ENCODE data around the gene HAUS3.
"Not testable (repeated sequence)": the region's sequence is repeated elsewhere in the genome, so short reads cannot be mapped to it uniquely, and the experiment has no call there.

HAUS3 gene

DNA sequence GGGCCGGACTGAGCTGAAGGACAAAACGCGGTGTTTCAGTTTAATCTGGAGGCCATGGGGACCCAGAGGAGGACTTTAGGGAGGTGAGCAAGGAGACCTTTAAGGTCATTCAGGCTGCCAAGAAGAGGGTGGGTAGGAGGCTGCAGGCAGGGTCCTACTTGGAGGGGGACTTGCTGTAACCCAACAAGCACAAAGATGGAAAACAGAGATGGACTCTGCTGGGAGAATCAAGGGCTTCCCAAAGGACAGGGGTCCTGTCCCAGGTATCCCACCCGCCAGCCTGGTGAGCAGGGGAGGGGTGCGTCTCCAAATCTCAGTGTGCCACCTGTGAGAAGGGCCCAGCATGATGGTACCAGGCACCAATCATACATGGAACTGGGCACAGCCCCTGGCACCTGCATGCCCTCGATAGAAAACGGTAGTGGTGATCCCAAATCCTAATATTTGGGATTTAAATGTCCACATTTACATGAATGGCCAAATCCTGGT lies 3.9 kb upstream of the HAUS3 start:
- Histone ChIP-seq H3K36me3 (ENCODE audit: control insufficient read depth, insufficient read depth, low read length) (peaks cover 6% of the 10 kb centered on the region), H3K9me3 (ENCODE audit: control insufficient read depth, insufficient read depth, low read length) (no peaks in the 10 kb centered on the region), H3K27me3 (ENCODE audit: control insufficient read depth, insufficient read depth, low read length) (no peaks in the 10 kb centered on the region), H3K4me3 (ENCODE audit: low read depth, low read length) (no peak overlapping the region), H3K9ac (ENCODE audit: low read depth, low read length) (no peak overlapping the region), H3K4me1 (ENCODE audit: control insufficient read depth, insufficient read depth, low read length) (peaks cover under 1% of the 10 kb centered on the region)

GRCh38 chr4:2245057-2245786 lies 3.3 kb upstream of the HAUS3 start:
- no peak overlapping the region for H3K9ac ChIP-seq (ENCODE audit: low read depth, low read length)
- peaks cover 1% of the 10 kb centered on the region for H3K36me3 ChIP-seq (ENCODE audit: control insufficient read depth, insufficient read depth, low read length)
- no peaks in the 10 kb centered on the region for H3K27me3 ChIP-seq (ENCODE audit: control insufficient read depth, insufficient read depth, low read length)
- no peak overlapping the region for H3K4me3 ChIP-seq (ENCODE audit: low read depth, low read length)
- H3K9me3 ChIP-seq (ENCODE audit: control insufficient read depth, insufficient read depth, low read length), result no peaks in the 10 kb centered on the region
- peaks cover 6% of the 10 kb centered on the region for H3K4me1 ChIP-seq (ENCODE audit: control insufficient read depth, insufficient read depth, low read length)

- Histone ChIP-seq H3K4me1 (ENCODE audit: control insufficient read depth, insufficient read depth, low read length) (peaks cover 6% of the 10 kb centered on the region), H3K9me3 (ENCODE audit: control insufficient read depth, insufficient read depth, low read length) (no peaks in the 10 kb centered on the region)
These were observed 1.9 kb upstream of the HAUS3 start for GRCh38 chr4:2243681-2244380.

GRCh38 chr4:2241003-2241402 lies 918 bp downstream of the HAUS3 start:
- H3K36me3 ChIP-seq (ENCODE audit: control insufficient read depth, insufficient read depth, low read length), result no peaks in the 10 kb centered on the region
- H3K4me1 ChIP-seq (ENCODE audit: control insufficient read depth, insufficient read depth, low read length), result peaks cover 6% of the 10 kb centered on the region
- H3K9me3 ChIP-seq (ENCODE audit: control insufficient read depth, insufficient read depth, low read length), result no peaks in the 10 kb centered on the region
- no peaks in the 10 kb centered on the region for H3K27me3 ChIP-seq (ENCODE audit: control insufficient read depth, insufficient read depth, low read length)
- H3K9ac ChIP-seq (ENCODE audit: low read depth, low read length), result peak overlapping the region; percentile 39
- peak overlapping the region; percentile 89 for H3K4me3 ChIP-seq (ENCODE audit: low read depth, low read length)

More at GRCh38 chr4:2243681-2244380, 1.9 kb upstream of the HAUS3 start:
- Histone ChIP-seq H3K4me3 (ENCODE audit: low read depth, low read length) (no peak overlapping the region), H3K9ac (ENCODE audit: low read depth, low read length) (no peak overlapping the region), H3K36me3 (ENCODE audit: control insufficient read depth, insufficient read depth, low read length) (no peaks in the 10 kb centered on the region), H3K27me3 (ENCODE audit: control insufficient read depth, insufficient read depth, low read length) (no peaks in the 10 kb centered on the region)

GRCh38 chr4:2236944-2237666 lies 4.8 kb downstream of the HAUS3 start:
- peaks cover 6% of the 10 kb centered on the region for H3K4me1 ChIP-seq (ENCODE audit: control insufficient read depth, insufficient read depth, low read length)
- H3K9me3 ChIP-seq (ENCODE audit: control insufficient read depth, insufficient read depth, low read length), result no peaks in the 10 kb centered on the region
- no peak overlapping the region for H3K4me3 ChIP-seq (ENCODE audit: low read depth, low read length)
- H3K27me3 ChIP-seq (ENCODE audit: control insufficient read depth, insufficient read depth, low read length), result no peaks in the 10 kb centered on the region
- H3K9ac ChIP-seq (ENCODE audit: low read depth, low read length), result no peak overlapping the region
- H3K36me3 ChIP-seq (ENCODE audit: control insufficient read depth, insufficient read depth, low read length), result no peaks in the 10 kb centered on the region

- H3K4me1 ChIP-seq (ENCODE audit: control insufficient read depth, insufficient read depth, low read length), result no peaks in the 10 kb centered on the region
- H3K9me3 ChIP-seq (ENCODE audit: control insufficient read depth, insufficient read depth, low read length), result no peaks in the 10 kb centered on the region
- no peaks in the 10 kb centered on the region for H3K27me3 ChIP-seq (ENCODE audit: control insufficient read depth, insufficient read depth, low read length)
- no peak overlapping the region for H3K4me3 ChIP-seq (ENCODE audit: low read depth, low read length)
- H3K9ac ChIP-seq (ENCODE audit: low read depth, low read length), result no peak overlapping the region
- peaks cover 3% of the 10 kb centered on the region for H3K36me3 ChIP-seq (ENCODE audit: control insufficient read depth, insufficient read depth, low read length)
These were observed 10.8 kb downstream of the HAUS3 start for GRCh38 chr4:2231082-2231481.

DNA sequence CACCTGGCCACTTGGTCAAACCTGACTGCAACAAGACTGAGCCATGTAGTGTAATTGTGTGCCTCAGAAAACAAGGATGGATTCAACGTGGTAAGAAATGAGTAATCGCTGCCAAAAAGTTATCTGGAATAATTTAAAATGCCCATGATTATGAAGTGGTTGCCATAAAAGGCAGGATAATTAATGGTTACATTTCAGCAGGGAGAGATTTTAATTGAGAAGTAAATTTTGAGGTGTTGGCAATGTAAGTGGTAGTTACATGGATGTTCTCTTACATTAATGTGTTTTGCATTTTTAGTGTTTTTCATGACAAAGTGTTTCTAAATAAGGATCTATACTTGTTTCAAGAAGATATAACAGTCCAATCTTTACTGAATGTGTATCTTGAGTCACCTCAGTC lies 15.7 kb downstream of the HAUS3 start:
- Histone ChIP-seq H3K4me3 (ENCODE audit: low read depth, low read length) (no peak overlapping the region), H3K4me1 (ENCODE audit: control insufficient read depth, insufficient read depth, low read length) (peaks cover 17% of the 10 kb centered on the region), H3K36me3 (ENCODE audit: control insufficient read depth, insufficient read depth, low read length) (peaks cover 3% of the 10 kb centered on the region), H3K27me3 (ENCODE audit: control insufficient read depth, insufficient read depth, low read length) (no peaks in the 10 kb centered on the region), H3K9ac (ENCODE audit: low read depth, low read length) (no peak overlapping the region), H3K9me3 (ENCODE audit: control insufficient read depth, insufficient read depth, low read length) (no peaks in the 10 kb centered on the region)

DNA sequence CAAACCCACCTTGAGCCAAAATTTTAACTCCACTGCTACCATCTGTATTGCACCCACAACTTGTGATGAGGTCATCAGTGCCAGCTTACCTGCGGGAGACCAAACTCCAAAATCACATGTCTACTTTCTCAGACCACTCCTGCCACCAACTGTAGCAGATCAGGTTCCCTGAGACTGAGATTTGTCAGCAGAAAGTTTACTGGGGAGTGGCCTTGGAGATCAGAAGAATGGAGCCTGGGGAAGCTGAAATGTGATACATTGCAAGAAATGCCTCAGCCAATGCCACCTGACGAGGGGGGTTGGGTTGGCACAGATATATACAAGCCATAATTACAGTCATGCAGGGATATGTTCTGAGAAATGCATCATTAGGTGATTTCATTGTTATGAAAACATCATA lies 19.1 kb downstream of the HAUS3 start:
- H3K9ac ChIP-seq (ENCODE audit: low read depth, low read length), result peak overlapping the region; percentile 18
- no peak overlapping the region for H3K4me3 ChIP-seq (ENCODE audit: low read depth, low read length)
- H3K27me3 ChIP-seq (ENCODE audit: control insufficient read depth, insufficient read depth, low read length), result no peaks in the 10 kb centered on the region
- H3K4me1 ChIP-seq (ENCODE audit: control insufficient read depth, insufficient read depth, low read length), result peaks cover 24% of the 10 kb centered on the region
- H3K9me3 ChIP-seq (ENCODE audit: control insufficient read depth, insufficient read depth, low read length), result no peaks in the 10 kb centered on the region
- peaks cover 3% of the 10 kb centered on the region for H3K36me3 ChIP-seq (ENCODE audit: control insufficient read depth, insufficient read depth, low read length)

DNA sequence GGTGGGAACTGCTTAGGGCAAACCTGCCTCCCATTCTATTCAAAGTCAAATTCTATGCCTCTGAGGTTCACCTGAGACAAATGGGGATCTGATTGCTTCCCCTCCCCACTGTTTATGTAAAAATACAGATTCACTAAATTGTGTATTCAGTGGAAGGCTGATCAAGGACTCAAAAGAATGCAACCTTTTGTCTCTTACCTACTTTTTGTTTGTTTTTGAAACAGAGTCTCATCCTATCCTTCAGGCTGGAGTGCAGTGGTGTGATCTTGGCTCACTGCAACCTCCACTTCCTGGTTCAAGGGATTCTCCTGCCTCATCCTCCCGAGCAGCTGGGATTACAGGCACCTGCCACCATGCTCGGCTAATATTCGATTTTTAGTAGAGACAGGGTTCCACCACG lies 20.5 kb downstream of the HAUS3 start:
- not testable (repeated sequence) for H3K9me3 ChIP-seq (ENCODE audit: control insufficient read depth, insufficient read depth, low read length); H3K9ac ChIP-seq (ENCODE audit: low read depth, low read length); H3K27me3 ChIP-seq (ENCODE audit: control insufficient read depth, insufficient read depth, low read length); H3K4me3 ChIP-seq (ENCODE audit: low read depth, low read length); H3K36me3 ChIP-seq (ENCODE audit: control insufficient read depth, insufficient read depth, low read length)
- peaks cover 24% of the 10 kb centered on the region for H3K4me1 ChIP-seq (ENCODE audit: control insufficient read depth, insufficient read depth, low read length)

- H3K4me1 ChIP-seq (ENCODE audit: control insufficient read depth, insufficient read depth, low read length), result peaks cover 30% of the 10 kb centered on the region
- H3K9me3 ChIP-seq (ENCODE audit: control insufficient read depth, insufficient read depth, low read length), result no peaks in the 10 kb centered on the region
- H3K4me3 ChIP-seq (ENCODE audit: low read depth, low read length), result no peak overlapping the region
- no peaks in the 10 kb centered on the region for H3K36me3 ChIP-seq (ENCODE audit: control insufficient read depth, insufficient read depth, low read length)
- H3K27me3 ChIP-seq (ENCODE audit: control insufficient read depth, insufficient read depth, low read length), result no peaks in the 10 kb centered on the region
- no peak overlapping the region for H3K9ac ChIP-seq (ENCODE audit: low read depth, low read length)
These were observed 21.8 kb downstream of the HAUS3 start for GRCh38 chr4:2220016-2220630.

DNA sequence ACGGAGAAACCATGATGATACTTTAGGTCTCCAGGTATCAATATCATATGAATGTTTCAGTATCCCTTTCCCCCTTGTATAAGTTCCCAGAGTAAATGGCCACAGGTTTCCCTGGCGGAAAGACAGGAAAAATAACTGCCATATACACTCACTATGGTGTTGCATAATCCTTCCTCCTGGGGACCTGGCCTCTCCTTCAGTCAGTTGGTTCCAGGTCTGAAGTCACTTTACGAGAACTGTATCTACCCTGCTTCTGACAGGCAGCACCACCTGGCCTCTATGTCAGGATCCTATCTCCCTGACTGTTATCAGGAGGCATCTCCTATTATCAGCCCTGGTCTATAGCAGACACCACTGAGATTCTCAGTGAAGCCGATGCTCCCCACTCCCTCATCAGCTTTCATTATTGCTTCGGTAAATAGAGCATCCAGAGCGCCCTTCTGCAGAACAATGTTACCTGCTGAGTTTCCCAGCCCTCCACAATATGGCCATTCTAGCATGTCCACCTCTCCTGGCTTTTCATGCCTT lies 22.6 kb downstream of the HAUS3 start:
- Histone ChIP-seq H3K27me3 (ENCODE audit: control insufficient read depth, insufficient read depth, low read length) (no peaks in the 10 kb centered on the region), H3K36me3 (ENCODE audit: control insufficient read depth, insufficient read depth, low read length) (no peaks in the 10 kb centered on the region), H3K4me3 (ENCODE audit: low read depth, low read length) (no peak overlapping the region), H3K9me3 (ENCODE audit: control insufficient read depth, insufficient read depth, low read length) (no peaks in the 10 kb centered on the region), H3K4me1 (ENCODE audit: control insufficient read depth, insufficient read depth, low read length) (peaks cover 30% of the 10 kb centered on the region), H3K9ac (ENCODE audit: low read depth, low read length) (no peak overlapping the region)

All from iPS-15b (cell line).